Ectodermal cell (in vitro differentiated cells): ENCODE measurements around the gene RFC4.

Experiments
- H3K27ac ChIP-seq: 2 replicates; pipeline ENCODE4 v1.7.0; 2013; ENCODE audit warnings: mild to moderate bottlenecking, low read depth, low read length; ENCODE audit not compliant: insufficient read depth, poor library complexity, severe bottlenecking
- H3K27me3 ChIP-seq: 2 replicates; pipeline ENCODE4 v1.7.0; 2013; ENCODE audit warnings: mild to moderate bottlenecking, low read length; ENCODE audit not compliant: insufficient read depth, control insufficient read depth, poor library complexity, severe bottlenecking
- H3K36me3 ChIP-seq: one replicate; pipeline ENCODE4 v1.7.0; 2013; ENCODE audit warnings: low read length; ENCODE audit not compliant: control insufficient read depth, insufficient read depth
- H3K4me1 ChIP-seq: one replicate; pipeline ENCODE4 v1.7.0; 2013; ENCODE audit warnings: low read length; ENCODE audit not compliant: control insufficient read depth, insufficient read depth
- H3K4me3 ChIP-seq: 2 replicates; pipeline ENCODE4 v1.7.0; 2013; ENCODE audit warnings: low read depth, low read length, control low read depth; ENCODE audit not compliant: insufficient read depth
- H3K9me3 ChIP-seq: 2 replicates; pipeline ENCODE4 v1.7.0; 2013; ENCODE audit warnings: mild to moderate bottlenecking, low read length, moderate library complexity; ENCODE audit not compliant: control insufficient read depth
- WGBS, 2 experiments: methylation state at CpG; one replicate each; pipeline ENCODE4 v1.1.7; 2013; ENCODE audit warnings: missing lambda C conversion rate in 2 of 2; 5-methylcytosine and 5-hydroxymethylcytosine counted together

Gene RFC4

DNA sequence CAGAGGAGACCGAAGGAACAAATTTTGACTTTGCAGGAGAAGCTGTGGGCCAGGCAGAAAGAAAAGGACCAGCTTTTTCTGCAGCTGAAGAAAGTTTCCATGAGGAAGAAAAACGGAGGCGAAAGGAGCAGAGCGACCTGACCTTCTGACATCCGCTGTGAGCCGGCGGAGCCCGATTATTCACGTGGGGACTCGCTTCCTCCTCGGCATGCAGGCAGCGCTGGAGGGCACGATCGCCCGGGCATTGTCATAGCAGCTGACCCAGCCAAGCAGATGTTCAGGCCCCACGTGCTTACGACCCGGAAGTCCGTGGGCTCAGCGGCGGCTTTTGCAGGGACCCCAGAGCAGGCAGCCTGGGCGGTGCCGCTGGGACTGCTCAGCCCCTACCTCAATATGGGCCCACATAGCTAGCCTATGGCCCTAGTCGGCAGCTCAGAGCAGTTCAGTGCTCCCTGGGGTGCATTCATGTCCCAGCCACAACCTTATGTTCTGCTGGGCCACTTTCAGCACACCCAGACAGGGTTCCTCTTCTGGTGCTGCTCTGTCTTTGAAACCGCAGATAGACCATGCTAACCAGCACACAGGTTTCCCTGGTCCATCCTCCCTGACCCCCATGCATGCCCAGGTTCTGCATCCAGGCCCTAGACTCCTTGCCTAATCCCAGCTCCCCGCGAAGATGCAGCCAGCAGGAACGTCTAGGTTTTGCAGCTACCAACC, 33.4 kb downstream of the RFC4 start:
- Histone ChIP-seq H3K4me3 (no peak overlapping the region), H3K4me1 (no peaks in the 10 kb centered on the region)

DNA sequence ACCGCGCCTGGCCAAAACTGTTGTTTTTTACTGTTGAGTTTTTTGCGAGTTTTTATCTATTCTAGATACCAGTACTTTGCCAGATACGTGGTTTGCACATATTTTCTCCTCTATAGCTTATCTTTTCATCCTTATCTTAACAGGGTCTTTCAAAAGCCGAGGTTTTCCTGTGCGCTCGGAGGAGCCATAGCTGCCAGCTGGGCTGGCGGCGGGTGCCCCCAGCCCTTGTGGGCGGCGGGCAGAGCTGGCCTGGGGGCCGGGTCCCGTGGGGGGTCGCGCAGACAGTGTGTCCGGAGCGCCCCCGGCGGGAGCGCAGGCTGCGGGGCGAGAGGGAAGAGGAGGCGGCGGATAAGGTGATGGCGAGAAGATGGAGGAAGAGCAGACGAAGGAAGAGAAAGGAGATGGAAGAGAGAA, 34.0 kb downstream of the RFC4 start:
- Histone ChIP-seq H3K36me3 (no peaks in the 10 kb centered on the region), H3K27ac (no peak overlapping the region), H3K27me3 (no peaks in the 10 kb centered on the region), H3K4me3 (no peak overlapping the region), H3K9me3 (no peaks in the 10 kb centered on the region), H3K4me1 (no peaks in the 10 kb centered on the region)
- 91 to 92% methylated on average over 26 of the region's 26 CpGs for WGBS, 2 experiments

More for the DNA sequence above, 33.4 kb downstream of the RFC4 start:
- Histone ChIP-seq H3K9me3 (no peaks in the 10 kb centered on the region), H3K27ac (no peak overlapping the region), H3K36me3 (no peaks in the 10 kb centered on the region), H3K27me3 (no peaks in the 10 kb centered on the region)
- WGBS, 2 experiments = 87% methylated on average over 28 of the region's 28 CpGs

GRCh38 chr3:186760897-186761447, 45.3 kb downstream of the RFC4 start:
- H3K36me3 ChIP-seq = no peaks in the 10 kb centered on the region
- H3K27ac ChIP-seq = no peak overlapping the region
- H3K4me3 ChIP-seq = no peak overlapping the region
- 93 to 96% methylated on average over 8 of the region's 8 CpGs for WGBS, 2 experiments
- no peaks in the 10 kb centered on the region for H3K27me3 ChIP-seq
- no peaks in the 10 kb centered on the region for H3K9me3 ChIP-seq
- H3K4me1 ChIP-seq = no peaks in the 10 kb centered on the region

- H3K36me3 ChIP-seq = no peaks in the 10 kb centered on the region
- no peaks in the 10 kb centered on the region for H3K9me3 ChIP-seq
- no peak overlapping the region for H3K27ac ChIP-seq
- H3K4me1 ChIP-seq = no peaks in the 10 kb centered on the region
- no peaks in the 10 kb centered on the region for H3K27me3 ChIP-seq
- H3K4me3 ChIP-seq = no peak overlapping the region
- WGBS, 2 experiments = 91 to 92% methylated on average over 10 of the region's 10 CpGs
Measured at GRCh38 chr3:186760141-186760833, 46.0 kb downstream of the RFC4 start.

DNA sequence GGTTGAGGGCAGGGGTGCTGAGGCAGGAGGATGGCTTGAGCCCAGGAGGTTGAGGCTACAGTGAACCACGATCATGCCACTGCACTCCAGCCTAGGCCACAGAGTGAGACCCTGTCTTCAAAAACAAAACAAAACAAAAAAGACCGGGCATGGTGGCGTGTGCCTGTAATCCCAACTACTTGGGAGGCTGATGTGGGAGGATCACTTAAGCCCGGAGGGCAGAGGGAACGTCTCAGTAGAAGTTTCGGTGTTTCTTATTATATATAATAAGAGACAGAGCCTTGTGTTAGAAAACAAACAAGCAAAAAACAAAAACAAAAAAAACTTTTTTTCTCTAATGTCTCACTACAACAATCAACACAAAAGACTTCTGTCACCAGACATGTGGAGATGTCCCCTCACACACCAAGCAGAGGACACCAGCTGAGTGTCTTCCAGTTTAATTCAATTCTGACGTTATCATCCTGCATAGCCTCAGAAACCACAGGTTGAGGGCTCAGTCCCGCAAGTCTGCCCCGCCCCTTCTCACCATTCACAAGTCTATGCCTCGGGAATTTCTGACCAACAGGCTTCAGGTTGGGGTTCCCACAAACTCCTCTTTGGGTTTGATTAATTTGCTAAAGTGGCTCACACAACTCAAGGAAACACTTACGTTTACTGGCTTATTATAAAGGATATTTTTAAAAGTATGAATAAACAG, 46.9 kb downstream of the RFC4 start:
- Histone ChIP-seq H3K4me1 (no peaks in the 10 kb centered on the region), H3K4me3 (no peak overlapping the region), H3K27me3 (no peaks in the 10 kb centered on the region), H3K9me3 (no peaks in the 10 kb centered on the region), H3K36me3 (no peaks in the 10 kb centered on the region), H3K27ac (no peak overlapping the region)
- 84 to 88% methylated on average over 10 of the region's 11 CpGs for WGBS, 2 experiments

DNA sequence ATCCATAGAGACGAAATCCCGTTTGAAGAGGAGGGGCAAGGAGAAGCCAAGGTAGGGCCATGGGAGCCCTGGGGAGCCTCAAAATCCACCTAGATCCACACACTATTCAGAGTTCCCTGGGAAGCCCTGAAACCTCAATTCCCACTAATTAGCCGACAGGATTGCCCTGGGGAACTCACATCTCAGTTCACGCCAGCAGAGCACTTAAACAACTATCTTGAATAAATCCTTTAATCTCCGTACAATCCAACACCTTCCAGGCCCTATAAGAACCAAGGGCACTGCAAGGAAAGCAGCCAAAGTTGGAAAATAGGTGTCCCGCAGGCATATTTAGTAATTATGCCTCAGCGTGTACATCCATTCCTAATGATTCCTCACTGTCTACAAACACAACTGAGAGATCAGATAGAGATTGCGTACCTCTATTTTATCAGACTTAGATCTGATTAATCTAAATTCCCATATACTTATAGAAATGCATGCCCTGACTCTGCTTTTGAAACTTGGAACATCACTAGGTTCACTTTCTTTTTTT, 48.5 kb downstream of the RFC4 start:
- Histone ChIP-seq H3K27me3 (no peaks in the 10 kb centered on the region), H3K36me3 (no peaks in the 10 kb centered on the region), H3K9me3 (no peaks in the 10 kb centered on the region), H3K4me1 (no peaks in the 10 kb centered on the region), H3K4me3 (no peak overlapping the region), H3K27ac (no peak overlapping the region)
- 80 to 87% methylated on average over 8 of the region's 8 CpGs for WGBS, 2 experiments

DNA sequence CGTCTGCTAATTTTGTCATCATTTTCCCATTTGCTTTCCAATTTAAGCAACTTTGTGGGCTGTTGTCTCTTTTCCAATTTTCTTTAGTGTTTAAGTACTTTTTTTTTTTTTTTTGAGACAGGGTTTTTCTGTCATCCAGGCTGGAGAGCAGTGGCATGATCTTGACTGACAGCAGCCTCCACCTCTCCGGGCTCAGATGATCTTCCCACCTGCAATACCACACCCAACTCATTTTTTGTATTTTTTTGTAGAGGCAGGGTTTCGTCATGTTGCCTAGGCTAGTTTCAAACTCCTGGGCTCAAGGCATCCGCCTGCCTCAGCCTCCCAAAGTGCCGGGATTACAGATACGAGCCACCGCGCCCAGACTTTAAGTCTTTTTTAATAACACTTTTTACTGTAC, 49.1 kb downstream of the RFC4 start:
- Histone ChIP-seq H3K27ac (no peak overlapping the region), H3K4me3 (no peak overlapping the region), H3K27me3 (no peaks in the 10 kb centered on the region), H3K9me3 (no peaks in the 10 kb centered on the region), H3K4me1 (no peaks in the 10 kb centered on the region), H3K36me3 (no peaks in the 10 kb centered on the region)
- 88 to 89% methylated on average over 8 of the region's 8 CpGs for WGBS, 2 experiments

GRCh38 chr3:186754871-186755270, 51.4 kb downstream of the RFC4 start:
- Histone ChIP-seq H3K9me3 (no peaks in the 10 kb centered on the region), H3K27ac (no peak overlapping the region), H3K4me3 (no peak overlapping the region), H3K4me1 (no peaks in the 10 kb centered on the region), H3K36me3 (no peaks in the 10 kb centered on the region), H3K27me3 (no peaks in the 10 kb centered on the region)
- WGBS, 2 experiments = 89 to 93% methylated on average over 5 of the region's 5 CpGs

- Histone ChIP-seq H3K4me3 (no peak overlapping the region), H3K36me3 (no peaks in the 10 kb centered on the region), H3K27ac (no peak overlapping the region), H3K9me3 (no peaks in the 10 kb centered on the region), H3K4me1 (no peaks in the 10 kb centered on the region), H3K27me3 (no peaks in the 10 kb centered on the region)
- WGBS, 2 experiments = 88 to 94% methylated on average over 7 of the region's 7 CpGs
Measured at GRCh38 chr3:186754006-186754405, 52.3 kb downstream of the RFC4 start.

GRCh38 chr3:186751480-186751879, 54.8 kb downstream of the RFC4 start:
- Histone ChIP-seq H3K9me3 (no peaks in the 10 kb centered on the region), H3K36me3 (no peaks in the 10 kb centered on the region), H3K27ac (no peak overlapping the region), H3K4me3 (no peak overlapping the region), H3K27me3 (no peaks in the 10 kb centered on the region), H3K4me1 (no peaks in the 10 kb centered on the region)
- 84 to 89% methylated on average over 3 of the region's 3 CpGs for WGBS, 2 experiments
